ENCODE measurements around the gene CARD9.
A peak's percentile ranks its signal among the peaks of the same experiment; 100 is the strongest.

The CARD9 gene

DNA sequence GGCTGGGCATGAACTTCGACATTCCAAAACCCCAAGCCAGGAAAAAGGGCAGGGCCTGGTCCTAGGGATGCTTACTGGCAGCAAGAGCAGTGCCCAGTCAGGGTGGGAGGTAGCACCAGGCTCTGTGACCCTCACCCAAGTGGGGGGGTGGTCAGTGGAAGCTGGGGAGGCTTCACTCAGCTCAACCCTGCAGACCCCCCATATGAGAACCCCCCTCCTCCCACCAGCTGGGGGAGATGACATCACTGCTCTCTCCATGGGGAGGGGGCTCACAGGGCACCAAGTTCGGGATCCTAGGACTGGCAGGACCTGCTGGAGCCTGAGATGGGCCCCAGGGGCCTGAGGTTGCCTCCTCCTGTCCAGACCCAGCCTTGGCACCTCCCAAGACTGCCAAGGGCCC lies 14.6 kb downstream of the CARD9 start:
- H3K36me3 ChIP-seq (ENCODE audit: control insufficient read depth in 2 of 2, insufficient read depth in 1 of 2, low read length in 2 of 2) = peaks cover 0 to 25% of the 10 kb centered on the region in 2 experiments; a peak in 1 of 3 replicates
- ChIA-PET CTCF (interaction anchor here (1.0 kb wide), 1 partner anchor 19 kb away, joined by 6 read pairs; no protein-coding TSS in a partner anchor), POLR2A (interaction anchor here (0.5 kb wide), 1 partner anchor 357 kb away, joined by 5 read pairs; no protein-coding TSS in a partner anchor)
- no peak overlapping the region for H3K27ac ChIP-seq (ENCODE audit: extremely low read depth, low read depth, low read length)
- no peak overlapping the region for H3K4me3 ChIP-seq (ENCODE audit: low read depth, low read length)
- no peak for TF ChIP-seq ZNF140 (tag by site-specific recombination; IDR thresholded peaks at IDR 0.05)
- peak; percentile 55; the same call in 1 of the 2 replicates for TF ChIP-seq GLIS2 (tag by site-specific recombination; IDR thresholded peaks at IDR 0.05)
- TF ChIP-seq, protein P1, sequence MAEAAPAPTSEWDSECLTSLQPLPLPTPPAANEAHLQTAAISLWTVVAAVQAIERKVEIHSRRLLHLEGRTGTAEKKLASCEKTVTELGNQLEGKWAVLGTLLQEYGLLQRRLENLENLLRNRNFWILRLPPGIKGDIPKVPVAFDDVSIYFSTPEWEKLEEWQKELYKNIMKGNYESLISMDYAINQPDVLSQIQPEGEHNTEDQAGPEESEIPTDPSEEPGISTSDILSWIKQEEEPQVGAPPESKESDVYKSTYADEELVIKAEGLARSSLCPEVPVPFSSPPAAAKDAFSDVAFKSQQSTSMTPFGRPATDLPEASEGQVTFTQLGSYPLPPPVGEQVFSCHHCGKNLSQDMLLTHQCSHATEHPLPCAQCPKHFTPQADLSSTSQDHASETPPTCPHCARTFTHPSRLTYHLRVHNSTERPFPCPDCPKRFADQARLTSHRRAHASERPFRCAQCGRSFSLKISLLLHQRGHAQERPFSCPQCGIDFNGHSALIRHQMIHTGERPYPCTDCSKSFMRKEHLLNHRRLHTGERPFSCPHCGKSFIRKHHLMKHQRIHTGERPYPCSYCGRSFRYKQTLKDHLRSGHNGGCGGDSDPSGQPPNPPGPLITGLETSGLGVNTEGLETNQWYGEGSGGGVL (tag by site-specific recombination; IDR thresholded peaks at IDR 0.05) = peak; percentile 65
- TF ChIP-seq ZNF670 (tag by site-specific recombination; IDR thresholded peaks at IDR 0.05; ENCODE audit: low read depth) = no peak
- TF ChIP-seq IKZF3 (tag by site-specific recombination; IDR thresholded peaks at IDR 0.05) = 0 out of 2 replicates have a peak, but pooled peaks have one; percentile 21
- TF ChIP-seq, protein P2, sequence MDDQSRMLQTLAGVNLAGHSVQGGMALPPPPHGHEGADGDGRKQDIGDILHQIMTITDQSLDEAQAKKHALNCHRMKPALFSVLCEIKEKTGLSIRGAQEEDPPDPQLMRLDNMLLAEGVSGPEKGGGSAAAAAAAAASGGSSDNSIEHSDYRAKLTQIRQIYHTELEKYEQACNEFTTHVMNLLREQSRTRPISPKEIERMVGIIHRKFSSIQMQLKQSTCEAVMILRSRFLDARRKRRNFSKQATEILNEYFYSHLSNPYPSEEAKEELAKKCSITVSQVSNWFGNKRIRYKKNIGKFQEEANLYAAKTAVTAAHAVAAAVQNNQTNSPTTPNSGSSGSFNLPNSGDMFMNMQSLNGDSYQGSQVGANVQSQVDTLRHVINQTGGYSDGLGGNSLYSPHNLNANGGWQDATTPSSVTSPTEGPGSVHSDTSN (CRISPR knock-in tag; IDR thresholded peaks at IDR 0.05) = no peak
- TF ChIP-seq, protein P3, sequence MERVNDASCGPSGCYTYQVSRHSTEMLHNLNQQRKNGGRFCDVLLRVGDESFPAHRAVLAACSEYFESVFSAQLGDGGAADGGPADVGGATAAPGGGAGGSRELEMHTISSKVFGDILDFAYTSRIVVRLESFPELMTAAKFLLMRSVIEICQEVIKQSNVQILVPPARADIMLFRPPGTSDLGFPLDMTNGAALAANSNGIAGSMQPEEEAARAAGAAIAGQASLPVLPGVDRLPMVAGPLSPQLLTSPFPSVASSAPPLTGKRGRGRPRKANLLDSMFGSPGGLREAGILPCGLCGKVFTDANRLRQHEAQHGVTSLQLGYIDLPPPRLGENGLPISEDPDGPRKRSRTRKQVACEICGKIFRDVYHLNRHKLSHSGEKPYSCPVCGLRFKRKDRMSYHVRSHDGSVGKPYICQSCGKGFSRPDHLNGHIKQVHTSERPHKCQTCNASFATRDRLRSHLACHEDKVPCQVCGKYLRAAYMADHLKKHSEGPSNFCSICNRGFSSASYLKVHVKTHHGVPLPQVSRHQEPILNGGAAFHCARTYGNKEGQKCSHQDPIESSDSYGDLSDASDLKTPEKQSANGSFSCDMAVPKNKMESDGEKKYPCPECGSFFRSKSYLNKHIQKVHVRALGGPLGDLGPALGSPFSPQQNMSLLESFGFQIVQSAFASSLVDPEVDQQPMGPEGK (tag by site-specific recombination; IDR thresholded peaks at IDR 0.05) = peak; percentile 24; the same call in 1 of the 2 replicates
- no peak for TF ChIP-seq ZNF76 (tag by site-specific recombination; IDR thresholded peaks at IDR 0.05; ENCODE audit: borderline replicate concordance, low read depth)
- TF ChIP-seq, protein P4, sequence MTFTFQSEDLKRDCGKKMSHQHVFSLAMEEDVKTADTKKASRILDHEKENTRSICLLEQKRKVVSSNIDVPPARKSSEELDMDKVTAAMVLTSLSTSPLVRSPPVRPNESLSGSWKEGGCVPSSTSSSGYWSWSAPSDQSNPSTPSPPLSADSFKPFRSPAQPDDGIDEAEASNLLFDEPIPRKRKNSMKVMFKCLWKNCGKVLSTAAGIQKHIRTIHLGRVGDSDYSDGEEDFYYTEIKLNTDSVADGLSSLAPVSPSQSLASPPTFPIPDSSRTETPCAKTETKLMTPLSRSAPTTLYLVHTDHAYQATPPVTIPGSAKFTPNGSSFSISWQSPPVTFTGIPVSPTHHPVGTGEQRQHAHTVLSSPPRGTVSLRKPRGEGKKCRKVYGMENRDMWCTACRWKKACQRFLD (tag by site-specific recombination; IDR thresholded peaks at IDR 0.05) = no peak
- no peaks in the 10 kb centered on the region; the same call in 1 of the 2 replicates for H3K4me1 ChIP-seq (ENCODE audit: control insufficient read depth, insufficient read depth, low read length)
- no peaks in the 10 kb centered on the region for H3K9me3 ChIP-seq (ENCODE audit: control insufficient read depth, insufficient read depth, low read depth, low read length)

DNA sequence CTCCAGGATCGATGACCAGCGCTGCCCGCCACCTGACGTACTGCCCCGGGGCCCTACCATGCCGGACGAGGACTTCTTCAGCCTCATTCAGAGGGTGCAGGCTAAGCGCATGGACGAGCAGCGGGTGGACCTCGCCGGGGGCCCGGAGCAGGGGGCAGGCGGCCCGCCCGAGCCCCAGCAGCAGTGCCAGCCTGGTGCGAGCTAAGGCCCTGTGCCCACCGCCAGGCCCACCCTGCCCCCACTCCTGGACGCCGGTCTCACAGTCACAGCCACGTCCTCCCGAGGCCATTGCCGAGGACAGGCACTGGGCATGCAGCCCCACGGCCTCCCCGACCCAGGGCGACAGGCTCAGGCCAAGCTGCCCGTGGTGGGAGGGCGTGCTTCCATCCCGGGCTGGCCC lies 15.5 kb downstream of the CARD9 start:
- H3K4me1 ChIP-seq (ENCODE audit: control insufficient read depth, insufficient read depth, low read length) = no peaks in the 10 kb centered on the region; the same call in 1 of the 2 replicates
- no peak overlapping the region for H3K27ac ChIP-seq (ENCODE audit: extremely low read depth, low read depth, low read length)
- no peak for TF ChIP-seq ZSCAN16 (tag by site-specific recombination; IDR thresholded peaks at IDR 0.05)
- TF ChIP-seq, protein P5, sequence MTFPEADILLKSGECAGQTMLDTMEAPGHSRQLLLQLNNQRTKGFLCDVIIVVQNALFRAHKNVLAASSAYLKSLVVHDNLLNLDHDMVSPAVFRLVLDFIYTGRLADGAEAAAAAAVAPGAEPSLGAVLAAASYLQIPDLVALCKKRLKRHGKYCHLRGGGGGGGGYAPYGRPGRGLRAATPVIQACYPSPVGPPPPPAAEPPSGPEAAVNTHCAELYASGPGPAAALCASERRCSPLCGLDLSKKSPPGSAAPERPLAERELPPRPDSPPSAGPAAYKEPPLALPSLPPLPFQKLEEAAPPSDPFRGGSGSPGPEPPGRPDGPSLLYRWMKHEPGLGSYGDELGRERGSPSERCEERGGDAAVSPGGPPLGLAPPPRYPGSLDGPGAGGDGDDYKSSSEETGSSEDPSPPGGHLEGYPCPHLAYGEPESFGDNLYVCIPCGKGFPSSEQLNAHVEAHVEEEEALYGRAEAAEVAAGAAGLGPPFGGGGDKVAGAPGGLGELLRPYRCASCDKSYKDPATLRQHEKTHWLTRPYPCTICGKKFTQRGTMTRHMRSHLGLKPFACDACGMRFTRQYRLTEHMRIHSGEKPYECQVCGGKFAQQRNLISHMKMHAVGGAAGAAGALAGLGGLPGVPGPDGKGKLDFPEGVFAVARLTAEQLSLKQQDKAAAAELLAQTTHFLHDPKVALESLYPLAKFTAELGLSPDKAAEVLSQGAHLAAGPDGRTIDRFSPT (tag by site-specific recombination; IDR thresholded peaks at IDR 0.05) = 0 out of 2 replicates have a peak, but pooled peaks have one; percentile 24
- TF ChIP-seq, protein P6, sequence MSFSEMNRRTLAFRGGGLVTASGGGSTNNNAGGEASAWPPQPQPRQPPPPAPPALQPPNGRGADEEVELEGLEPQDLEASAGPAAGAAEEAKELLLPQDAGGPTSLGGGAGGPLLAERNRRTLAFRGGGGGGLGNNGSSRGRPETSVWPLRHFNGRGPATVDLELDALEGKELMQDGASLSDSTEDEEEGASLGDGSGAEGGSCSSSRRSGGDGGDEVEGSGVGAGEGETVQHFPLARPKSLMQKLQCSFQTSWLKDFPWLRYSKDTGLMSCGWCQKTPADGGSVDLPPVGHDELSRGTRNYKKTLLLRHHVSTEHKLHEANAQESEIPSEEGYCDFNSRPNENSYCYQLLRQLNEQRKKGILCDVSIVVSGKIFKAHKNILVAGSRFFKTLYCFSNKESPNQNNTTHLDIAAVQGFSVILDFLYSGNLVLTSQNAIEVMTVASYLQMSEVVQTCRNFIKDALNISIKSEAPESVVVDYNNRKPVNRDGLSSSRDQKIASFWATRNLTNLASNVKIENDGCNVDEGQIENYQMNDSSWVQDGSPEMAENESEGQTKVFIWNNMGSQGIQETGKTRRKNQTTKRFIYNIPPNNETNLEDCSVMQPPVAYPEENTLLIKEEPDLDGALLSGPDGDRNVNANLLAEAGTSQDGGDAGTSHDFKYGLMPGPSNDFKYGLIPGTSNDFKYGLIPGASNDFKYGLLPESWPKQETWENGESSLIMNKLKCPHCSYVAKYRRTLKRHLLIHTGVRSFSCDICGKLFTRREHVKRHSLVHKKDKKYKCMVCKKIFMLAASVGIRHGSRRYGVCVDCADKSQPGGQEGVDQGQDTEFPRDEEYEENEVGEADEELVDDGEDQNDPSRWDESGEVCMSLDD (tag by site-specific recombination; IDR thresholded peaks at IDR 0.05) = no peak
- TF ChIP-seq, protein P7, sequence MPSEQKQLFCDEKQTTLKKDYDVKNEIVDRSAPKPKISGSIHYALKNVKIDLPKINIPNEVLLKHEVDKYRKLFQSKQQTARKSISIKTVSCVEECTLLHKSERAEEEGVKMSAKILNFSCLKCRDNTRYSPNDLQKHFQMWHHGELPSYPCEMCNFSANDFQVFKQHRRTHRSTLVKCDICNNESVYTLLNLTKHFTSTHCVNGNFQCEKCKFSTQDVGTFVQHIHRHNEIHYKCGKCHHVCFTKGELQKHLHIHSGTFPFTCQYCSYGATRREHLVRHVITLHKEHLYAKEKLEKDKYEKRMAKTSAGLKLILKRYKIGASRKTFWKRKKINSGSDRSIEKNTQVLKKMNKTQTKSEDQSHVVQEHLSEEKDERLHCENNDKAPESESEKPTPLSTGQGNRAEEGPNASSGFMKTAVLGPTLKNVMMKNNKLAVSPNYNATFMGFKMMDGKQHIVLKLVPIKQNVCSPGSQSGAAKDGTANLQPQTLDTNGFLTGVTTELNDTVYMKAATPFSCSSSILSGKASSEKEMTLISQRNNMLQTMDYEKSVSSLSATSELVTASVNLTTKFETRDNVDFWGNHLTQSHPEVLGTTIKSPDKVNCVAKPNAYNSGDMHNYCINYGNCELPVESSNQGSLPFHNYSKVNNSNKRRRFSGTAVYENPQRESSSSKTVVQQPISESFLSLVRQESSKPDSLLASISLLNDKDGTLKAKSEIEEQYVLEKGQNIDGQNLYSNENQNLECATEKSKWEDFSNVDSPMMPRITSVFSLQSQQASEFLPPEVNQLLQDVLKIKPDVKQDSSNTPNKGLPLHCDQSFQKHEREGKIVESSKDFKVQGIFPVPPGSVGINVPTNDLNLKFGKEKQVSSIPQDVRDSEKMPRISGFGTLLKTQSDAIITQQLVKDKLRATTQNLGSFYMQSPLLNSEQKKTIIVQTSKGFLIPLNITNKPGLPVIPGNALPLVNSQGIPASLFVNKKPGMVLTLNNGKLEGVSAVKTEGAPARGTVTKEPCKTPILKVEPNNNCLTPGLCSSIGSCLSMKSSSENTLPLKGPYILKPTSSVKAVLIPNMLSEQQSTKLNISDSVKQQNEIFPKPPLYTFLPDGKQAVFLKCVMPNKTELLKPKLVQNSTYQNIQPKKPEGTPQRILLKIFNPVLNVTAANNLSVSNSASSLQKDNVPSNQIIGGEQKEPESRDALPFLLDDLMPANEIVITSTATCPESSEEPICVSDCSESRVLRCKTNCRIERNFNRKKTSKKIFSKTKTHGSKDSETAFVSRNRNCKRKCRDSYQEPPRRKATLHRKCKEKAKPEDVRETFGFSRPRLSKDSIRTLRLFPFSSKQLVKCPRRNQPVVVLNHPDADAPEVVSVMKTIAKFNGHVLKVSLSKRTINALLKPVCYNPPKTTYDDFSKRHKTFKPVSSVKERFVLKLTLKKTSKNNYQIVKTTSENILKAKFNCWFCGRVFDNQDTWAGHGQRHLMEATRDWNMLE (tag by site-specific recombination; conservative IDR thresholded peaks at IDR 0.05; ENCODE audit: low read depth) = no peak
- TF ChIP-seq ZNF658 (tag by site-specific recombination; IDR thresholded peaks at IDR 0.05) = no peak
- ChIA-PET POLR2A (no interaction called here), CTCF (interaction anchor here (0.6 to 1.0 kb wide), 2 partner anchors 18 to 43 kb away, joined by 3 to 6 read pairs; no protein-coding TSS in a partner anchor)
- H3K9me3 ChIP-seq (ENCODE audit: control insufficient read depth, insufficient read depth, low read depth, low read length) = no peaks in the 10 kb centered on the region
- H3K4me3 ChIP-seq (ENCODE audit: low read depth, low read length) = no peak overlapping the region
- H3K36me3 ChIP-seq (ENCODE audit: control insufficient read depth in 2 of 2, insufficient read depth in 1 of 2, low read length in 2 of 2) = peaks cover 0 to 25% of the 10 kb centered on the region in 2 experiments; a peak in 1 of 3 replicates

All from HEK293 (cell line).